ENCODE results near the gene INVS.

The INVS gene

GRCh38 chr9:100294341-100294740 lies 195.3 kb downstream of the INVS start:
- Histone ChIP-seq H3K36me3 (ENCODE audit: control insufficient read depth in 1 of 2, insufficient read depth in 2 of 2, low read length in 2 of 2) (peaks cover 40 to 69% of the 10 kb centered on the region in 2 donors), H3K9me3 (ENCODE audit: control insufficient read depth in 1 of 2, low read length in 2 of 2) (no peaks in the 10 kb centered on the region), H3K9ac (ENCODE audit: low read depth in 1 of 2, low read length in 2 of 2) (no peak overlapping the region), H3K27me3 (ENCODE audit: control insufficient read depth in 1 of 2, insufficient read depth in 2 of 2, low read length in 2 of 2) (no peaks in the 10 kb centered on the region), H3K4me3 (ENCODE audit: low read depth in 1 of 2, low read length in 2 of 2) (no peak overlapping the region), H3K27ac (ENCODE audit: low read depth, low read length) (no peak overlapping the region), H3K4me1 (ENCODE audit: control insufficient read depth in 1 of 2, insufficient read depth in 2 of 2, low read length in 2 of 2) (no peaks in the 10 kb centered on the region)

- peaks cover 40 to 69% of the 10 kb centered on the region in 2 donors for H3K36me3 ChIP-seq (ENCODE audit: control insufficient read depth in 1 of 2, insufficient read depth in 2 of 2, low read length in 2 of 2)
- no peak overlapping the region for H3K9ac ChIP-seq (ENCODE audit: low read depth in 1 of 2, low read length in 2 of 2)
- no peaks in the 10 kb centered on the region for H3K9me3 ChIP-seq (ENCODE audit: control insufficient read depth in 1 of 2, low read length in 2 of 2)
- no peak overlapping the region for H3K4me3 ChIP-seq (ENCODE audit: low read depth in 1 of 2, low read length in 2 of 2)
- H3K4me1 ChIP-seq (ENCODE audit: control insufficient read depth in 1 of 2, insufficient read depth in 2 of 2, low read length in 2 of 2), result no peaks in the 10 kb centered on the region
- no peak overlapping the region for H3K27ac ChIP-seq (ENCODE audit: low read depth, low read length)
- H3K27me3 ChIP-seq (ENCODE audit: control insufficient read depth in 1 of 2, insufficient read depth in 2 of 2, low read length in 2 of 2), result no peaks in the 10 kb centered on the region
These were observed 195.8 kb downstream of the INVS start for GRCh38 chr9:100294806-100295205.

- H3K9ac ChIP-seq (ENCODE audit: low read depth in 1 of 2, low read length in 2 of 2), result no peak overlapping the region
- H3K36me3 ChIP-seq (ENCODE audit: control insufficient read depth in 1 of 2, insufficient read depth in 2 of 2, low read length in 2 of 2), result peaks cover 40 to 72% of the 10 kb centered on the region in 2 donors
- no peaks in the 10 kb centered on the region for H3K9me3 ChIP-seq (ENCODE audit: control insufficient read depth in 1 of 2, low read length in 2 of 2)
- no peaks in the 10 kb centered on the region for H3K4me1 ChIP-seq (ENCODE audit: control insufficient read depth in 1 of 2, insufficient read depth in 2 of 2, low read length in 2 of 2)
- no peak overlapping the region for H3K4me3 ChIP-seq (ENCODE audit: low read depth in 1 of 2, low read length in 2 of 2)
- H3K27ac ChIP-seq (ENCODE audit: low read depth, low read length), result no peak overlapping the region
- H3K27me3 ChIP-seq (ENCODE audit: control insufficient read depth in 1 of 2, insufficient read depth in 2 of 2, low read length in 2 of 2), result no peaks in the 10 kb centered on the region
These were observed 196.2 kb downstream of the INVS start for GRCh38 chr9:100295240-100295639.

- no peaks in the 10 kb centered on the region for H3K9me3 ChIP-seq (ENCODE audit: control insufficient read depth in 1 of 2, low read length in 2 of 2)
- H3K4me1 ChIP-seq (ENCODE audit: control insufficient read depth in 1 of 2, insufficient read depth in 2 of 2, low read length in 2 of 2), result no peaks in the 10 kb centered on the region
- H3K4me3 ChIP-seq (ENCODE audit: low read depth in 1 of 2, low read length in 2 of 2), result no peak overlapping the region
- H3K36me3 ChIP-seq (ENCODE audit: control insufficient read depth in 1 of 2, insufficient read depth in 2 of 2, low read length in 2 of 2), result peaks cover 47 to 79% of the 10 kb centered on the region in 2 donors
- H3K27me3 ChIP-seq (ENCODE audit: control insufficient read depth in 1 of 2, insufficient read depth in 2 of 2, low read length in 2 of 2), result no peaks in the 10 kb centered on the region
- H3K27ac ChIP-seq (ENCODE audit: low read depth, low read length), result no peak overlapping the region
- H3K9ac ChIP-seq (ENCODE audit: low read depth in 1 of 2, low read length in 2 of 2), result no peak overlapping the region
These were observed 197.4 kb downstream of the INVS start for GRCh38 chr9:100296407-100296806.

GRCh38 chr9:100298378-100298777 lies 199.3 kb downstream of the INVS start:
- Histone ChIP-seq H3K4me1 (ENCODE audit: control insufficient read depth in 1 of 2, insufficient read depth in 2 of 2, low read length in 2 of 2) (no peaks in the 10 kb centered on the region), H3K4me3 (ENCODE audit: low read depth in 1 of 2, low read length in 2 of 2) (no peak overlapping the region), H3K9me3 (ENCODE audit: control insufficient read depth in 1 of 2, low read length in 2 of 2) (no peaks in the 10 kb centered on the region), H3K27me3 (ENCODE audit: control insufficient read depth in 1 of 2, insufficient read depth in 2 of 2, low read length in 2 of 2) (no peaks in the 10 kb centered on the region), H3K36me3 (ENCODE audit: control insufficient read depth in 1 of 2, insufficient read depth in 2 of 2, low read length in 2 of 2) (peaks cover 40 to 80% of the 10 kb centered on the region in 2 donors), H3K9ac (ENCODE audit: low read depth in 1 of 2, low read length in 2 of 2) (no peak overlapping the region), H3K27ac (ENCODE audit: low read depth, low read length) (no peak overlapping the region)

- H3K27me3 ChIP-seq (ENCODE audit: control insufficient read depth in 1 of 2, insufficient read depth in 2 of 2, low read length in 2 of 2), result no peaks in the 10 kb centered on the region
- no peak overlapping the region for H3K27ac ChIP-seq (ENCODE audit: low read depth, low read length)
- no peak overlapping the region for H3K4me3 ChIP-seq (ENCODE audit: low read depth in 1 of 2, low read length in 2 of 2)
- no peaks in the 10 kb centered on the region for H3K9me3 ChIP-seq (ENCODE audit: control insufficient read depth in 1 of 2, low read length in 2 of 2)
- peaks cover 11 to 51% of the 10 kb centered on the region in 2 donors for H3K36me3 ChIP-seq (ENCODE audit: control insufficient read depth in 1 of 2, insufficient read depth in 2 of 2, low read length in 2 of 2)
- no peak overlapping the region for H3K9ac ChIP-seq (ENCODE audit: low read depth in 1 of 2, low read length in 2 of 2)
- H3K4me1 ChIP-seq (ENCODE audit: control insufficient read depth in 1 of 2, insufficient read depth in 2 of 2, low read length in 2 of 2), result no peaks in the 10 kb centered on the region
These were observed 204.7 kb downstream of the INVS start for GRCh38 chr9:100303747-100304146.

GRCh38 chr9:100306283-100306682 lies 207.2 kb downstream of the INVS start:
- H3K36me3 ChIP-seq (ENCODE audit: control insufficient read depth in 1 of 2, insufficient read depth in 2 of 2, low read length in 2 of 2), result peaks cover 5 to 48% of the 10 kb centered on the region in 2 donors
- H3K27me3 ChIP-seq (ENCODE audit: control insufficient read depth in 1 of 2, insufficient read depth in 2 of 2, low read length in 2 of 2), result no peaks in the 10 kb centered on the region
- no peaks in the 10 kb centered on the region for H3K4me1 ChIP-seq (ENCODE audit: control insufficient read depth in 1 of 2, insufficient read depth in 2 of 2, low read length in 2 of 2)
- H3K4me3 ChIP-seq (ENCODE audit: low read depth in 1 of 2, low read length in 2 of 2), result no peak overlapping the region
- no peak overlapping the region for H3K27ac ChIP-seq (ENCODE audit: low read depth, low read length)
- no peaks in the 10 kb centered on the region for H3K9me3 ChIP-seq (ENCODE audit: control insufficient read depth in 1 of 2, low read length in 2 of 2)
- no peak overlapping the region for H3K9ac ChIP-seq (ENCODE audit: low read depth in 1 of 2, low read length in 2 of 2)

- no peak overlapping the region for H3K4me3 ChIP-seq (ENCODE audit: low read depth in 1 of 2, low read length in 2 of 2)
- H3K27me3 ChIP-seq (ENCODE audit: control insufficient read depth in 1 of 2, insufficient read depth in 2 of 2, low read length in 2 of 2), result no peaks in the 10 kb centered on the region
- no peak overlapping the region for H3K27ac ChIP-seq (ENCODE audit: low read depth, low read length)
- H3K9me3 ChIP-seq (ENCODE audit: control insufficient read depth in 1 of 2, low read length in 2 of 2), result no peaks in the 10 kb centered on the region
- H3K9ac ChIP-seq (ENCODE audit: low read depth in 1 of 2, low read length in 2 of 2), result no peak overlapping the region
- no peaks in the 10 kb centered on the region for H3K4me1 ChIP-seq (ENCODE audit: control insufficient read depth in 1 of 2, insufficient read depth in 2 of 2, low read length in 2 of 2)
- peaks cover 3 to 40% of the 10 kb centered on the region in 2 donors for H3K36me3 ChIP-seq (ENCODE audit: control insufficient read depth in 1 of 2, insufficient read depth in 2 of 2, low read length in 2 of 2)
These were observed 208.0 kb downstream of the INVS start for GRCh38 chr9:100307080-100307479.

GRCh38 chr9:100308965-100309564 lies 210.0 kb downstream of the INVS start:
- H3K4me1 ChIP-seq (ENCODE audit: control insufficient read depth in 1 of 2, insufficient read depth in 2 of 2, low read length in 2 of 2), result no peaks in the 10 kb centered on the region
- no peak overlapping the region for H3K4me3 ChIP-seq (ENCODE audit: low read depth in 1 of 2, low read length in 2 of 2)
- H3K27ac ChIP-seq (ENCODE audit: low read depth, low read length), result no peak overlapping the region
- H3K9ac ChIP-seq (ENCODE audit: low read depth in 1 of 2, low read length in 2 of 2), result no peak overlapping the region
- H3K27me3 ChIP-seq (ENCODE audit: control insufficient read depth in 1 of 2, insufficient read depth in 2 of 2, low read length in 2 of 2), result no peaks in the 10 kb centered on the region
- no peaks in the 10 kb centered on the region for H3K9me3 ChIP-seq (ENCODE audit: control insufficient read depth in 1 of 2, low read length in 2 of 2)
- peaks cover 3 to 30% of the 10 kb centered on the region in 2 donors for H3K36me3 ChIP-seq (ENCODE audit: control insufficient read depth in 1 of 2, insufficient read depth in 2 of 2, low read length in 2 of 2)

- H3K9ac ChIP-seq (ENCODE audit: low read depth in 1 of 2, low read length in 2 of 2), result no peak overlapping the region
- no peak overlapping the region for H3K4me3 ChIP-seq (ENCODE audit: low read depth in 1 of 2, low read length in 2 of 2)
- no peaks in the 10 kb centered on the region for H3K27me3 ChIP-seq (ENCODE audit: control insufficient read depth in 1 of 2, insufficient read depth in 2 of 2, low read length in 2 of 2)
- H3K4me1 ChIP-seq (ENCODE audit: control insufficient read depth in 1 of 2, insufficient read depth in 2 of 2, low read length in 2 of 2), result no peaks in the 10 kb centered on the region
- H3K9me3 ChIP-seq (ENCODE audit: control insufficient read depth in 1 of 2, low read length in 2 of 2), result no peaks in the 10 kb centered on the region
- H3K36me3 ChIP-seq (ENCODE audit: control insufficient read depth in 1 of 2, insufficient read depth in 2 of 2, low read length in 2 of 2), result peaks cover 2 to 27% of the 10 kb centered on the region in 2 donors
- no peak overlapping the region for H3K27ac ChIP-seq (ENCODE audit: low read depth, low read length)
These were observed 210.9 kb downstream of the INVS start for GRCh38 chr9:100309992-100310391.

Data from duodenal mucosa (tissue), 2 donors.